HepG2 (cell line): ENCODE results near the gene NLGN2. TPM values are rescaled to one million over a fixed set of nuclear protein-coding genes. Genes with fewer than 3 reads are reported as not detected.
A peak's percentile ranks its signal among the peaks of the same experiment; 100 is the strongest.

Experiments
- ATAC-seq: fragments of 200-7000 bp; cut with Tn5 transposase; 3 replicates; pipeline ENCODE4 v1.9.1; 2020; ENCODE audit warnings: mild to moderate bottlenecking, moderate library complexity
- BruUV-seq: library from RNA; stranded (reverse); fragments of 400-500 nt; replicated peaks from 2 replicates; lab custom pipeline; 2021; lab: Mats Ljungman, UMichigan
- CTCF ChIA-PET: fragments of 300-600 bp; formaldehyde crosslinking; extraction: SDS; loops from one replicate; lab custom pipeline; 2021; ENCODE audit warnings: low total read pairs, inconsistent platforms, low intra/inter-chr PET ratio; lab: Yijun Ruan, JAX
- POLR2A ChIA-PET: fragments of 350-600 bp; sonication (Branson Sonifier 250); formaldehyde crosslinking; loops from one replicate; lab custom pipeline; 2020; ENCODE audit warnings: antibody characterized with exemption, inconsistent platforms; lab: Yijun Ruan, JAX
- DNase-seq: peaks from one replicate; pipeline ENCODE4 v3.0.0-alpha.2; 2015; ENCODE audit warnings: low spot score
- FAIRE-seq: peaks from 3 replicates; lab custom pipeline; 2011; peaks lifted over from hg19 to GRCh38; lab: Jason Lieb, UNC
- H2AFZ ChIP-seq: one replicate; pipeline ENCODE4 v1.6.1; 2011; ENCODE audit warnings: low read length, inconsistent platforms
- H3K27ac ChIP-seq: fragments of 300-600 bp; 3 replicates; pipeline ENCODE4 v1.8.0; 2011; ENCODE audit warnings: mixed run types, mild to moderate bottlenecking, mixed read lengths, low read length, inconsistent platforms; ENCODE audit not compliant: insufficient read depth; ENCODE audit errors: extremely low read length
- H3K27me3 ChIP-seq, 2 experiments: fragments of 200-600 bp in 1 of 2; 2 replicates in 1 of 2; 3 replicates in 1 of 2; pipeline versions ENCODE4 v1.6.0 to v1.8.0; 2011; ENCODE audit warnings: low read length in 2 of 2, mild to moderate bottlenecking in 2 of 2, moderate library complexity in 2 of 2, inconsistent platforms in 1 of 2; ENCODE audit not compliant: insufficient read depth in 2 of 2, control insufficient read depth in 1 of 2
- H3K36me3 ChIP-seq, 2 experiments: fragments of 200-600 bp in 1 of 2; replicated peaks in 1 of 2; 2 replicates in 1 of 2; 3 replicates in 1 of 2; pipeline versions ENCODE4 v1.5.1 to v1.8.0; 2011; ENCODE audit warnings: low read length in 2 of 2, inconsistent platforms in 1 of 2; ENCODE audit not compliant: insufficient read depth in 2 of 2, control insufficient read depth in 1 of 2
- H3K4me1 ChIP-seq: 2 replicates; pipeline ENCODE4 v1.5.1; 2012; ENCODE audit warnings: low read length, inconsistent platforms; ENCODE audit not compliant: insufficient read depth
- H3K4me2 ChIP-seq: 2 replicates; pipeline ENCODE4 v1.6.0; 2011; ENCODE audit warnings: low read depth, low read length, inconsistent platforms
- H3K4me3 ChIP-seq, 3 experiments: fragments of 200-600 bp in 1 of 3; sonication (generic), shearing (Covaris generic) in 1 of 3; replicated peaks in 1 of 3; 2 replicates each; pipeline ENCODE4 v1.5.1; 2011 to 2016; ENCODE audit warnings: low read length in 3 of 3, inconsistent platforms in 2 of 3, low read depth in 2 of 3, mild to moderate bottlenecking in 2 of 3, control low read depth in 1 of 3, mixed read lengths in 1 of 3; ENCODE audit not compliant: insufficient read depth in 1 of 3
- H3K79me2 ChIP-seq: one replicate; pipeline ENCODE4 v1.6.1; 2011; ENCODE audit warnings: low read length, inconsistent platforms; ENCODE audit not compliant: insufficient read depth
- H3K9ac ChIP-seq: 2 replicates; pipeline ENCODE4 v1.6.0; 2011; ENCODE audit warnings: mild to moderate bottlenecking, low read depth, low read length, inconsistent platforms; ENCODE audit not compliant: insufficient read depth
- H3K9me3 ChIP-seq: 2 replicates; pipeline ENCODE4 v1.5.1; 2012; ENCODE audit warnings: mild to moderate bottlenecking, low read length
- H4K20me1 ChIP-seq: 2 replicates; pipeline ENCODE4 v1.6.0; 2011; ENCODE audit warnings: inconsistent platforms, mild to moderate bottlenecking, low read length, moderate library complexity; ENCODE audit not compliant: insufficient read depth
- CSRNP1 ChIP-seq: sonication (generic); formaldehyde crosslinking; IDR thresholded peaks from 2 replicates; pipeline ENCODE4 v1.8.1; 2023; ENCODE audit warnings: mild to moderate bottlenecking, missing genetic modification reagents
- FOXK2 ChIP-seq: fragments of 450-650 bp; IDR thresholded peaks from 2 replicates; pipeline ENCODE4 v1.6.1; 2016
- GMEB1 ChIP-seq: sonication (generic); formaldehyde crosslinking; IDR thresholded peaks from 2 replicates; pipeline ENCODE4 v1.5.1; 2020; ENCODE audit warnings: missing genetic modification reagents, mild to moderate bottlenecking, borderline replicate concordance
- HDAC2 ChIP-seq: sonication (generic); formaldehyde crosslinking; IDR thresholded peaks from 2 replicates; pipeline ENCODE4 v1.4.0; 2020; ENCODE audit warnings: missing genetic modification reagents
- KDM2A ChIP-seq: sonication (generic); formaldehyde crosslinking; IDR thresholded peaks from 2 replicates; pipeline ENCODE4 v1.4.0; 2020; ENCODE audit warnings: low read depth, missing genetic modification reagents, borderline replicate concordance
- TMF1 ChIP-seq: sonication (generic); formaldehyde crosslinking; IDR thresholded peaks from 2 replicates; pipeline ENCODE4 v1.8.1; 2022; ENCODE audit warnings: low read depth, missing genetic modification reagents
- ZBTB33 ChIP-seq: sonication (generic); formaldehyde crosslinking; IDR thresholded peaks from 2 replicates; pipeline ENCODE4 v1.4.0; 2020; ENCODE audit warnings: missing genetic modification reagents
- ZBTB37 ChIP-seq: sonication (generic); formaldehyde crosslinking; IDR thresholded peaks from 2 replicates; pipeline ENCODE4 v1.4.0; 2020; ENCODE audit warnings: mild to moderate bottlenecking, missing genetic modification reagents
- ZNF556 ChIP-seq: sonication (generic); formaldehyde crosslinking; IDR thresholded peaks from 2 replicates; pipeline ENCODE4 v1.4.0; 2020; ENCODE audit warnings: mild to moderate bottlenecking, missing genetic modification reagents, borderline replicate concordance
- ZSCAN20 ChIP-seq: sonication (generic); formaldehyde crosslinking; IDR thresholded peaks from 2 replicates; pipeline ENCODE4 v1.4.0; 2020; ENCODE audit warnings: missing genetic modification reagents, mild to moderate bottlenecking, borderline replicate concordance
- ZZZ3 ChIP-seq: sonication (generic); formaldehyde crosslinking; IDR thresholded peaks from 2 replicates; pipeline ENCODE4 v1.4.0; 2020; ENCODE audit warnings: missing genetic modification reagents, mild to moderate bottlenecking, borderline replicate concordance
- WGBS: methylation state at CpG from one replicate; pipeline ENCODE4 v1.1.6; 2017; ENCODE audit warnings: low lambda C conversion rate; 5-methylcytosine and 5-hydroxymethylcytosine counted together
- in situ Hi-C: cut with HindIII; loops from 2 replicates; pipeline ENCODE4 v1.10.0; 2017; ENCODE audit warnings: low pct_unique_long_range_greater_than_20kb; ENCODE audit not compliant: extremely low pct_ligation_motif_present
- intact Hi-C: fragments of 100-400 bp; cut with micrococcal nuclease; formaldehyde crosslinking; loops from one replicate; pipeline ENCODE4 v1.10.0; 2022; ENCODE audit not compliant: unreplicated experiment
- polyA plus RNA-seq, 8 experiments: library from polyadenylated mRNA; depleted of rRNA in 3 of 8; stranded (reverse) in 7 of 8; unstranded in 1 of 8; fragments of >200 nt; fragmentation: Illumina TruSeq in 4 of 8; extraction: Trizol in 4 of 8; gene quantifications; 2 replicates each; pipeline versions ENCODE4 v1.2.1 to v1.2.3, GENCODE V29; 2011 to 2016; ENCODE audit warnings: low read depth in 4 of 8, missing spikeins in 1 of 8, mixed read lengths in 1 of 8; ENCODE audit not compliant: insufficient read depth in 1 of 8
- total RNA-seq, 5 experiments: library from RNA; depleted of rRNA; stranded (reverse); fragments of >200 nt; fragmentation: Illumina TruSeq; extraction: Trizol; gene quantifications; 2 replicates each; pipeline ENCODE4 v1.2.3, GENCODE V29; 2016; ENCODE audit warnings: low read depth in 1 of 5
- TF ChIP-seq, protein P1 (sequence below): sonication (generic); formaldehyde crosslinking; IDR thresholded peaks from 2 replicates; pipeline ENCODE4 v1.5.0; 2020; ENCODE audit warnings: mild to moderate bottlenecking, missing genetic modification reagents

The NLGN2 gene
- total and polyA plus RNA-seq, 2 of the 13 experiments (the other 11 are each of a cell fraction or from before 2014, with no cell fraction given), result 1.9 to 11.0 TPM

- peak; percentile 77 for TF ChIP-seq CSRNP1 (CRISPR knock-in tag)
- 0 out of 2 replicates have a peak, but pooled peaks have one; percentile 21 for TF ChIP-seq ZNF556 (CRISPR knock-in tag)
- 0 out of 2 replicates have a peak, but pooled peaks have one; percentile 50 for TF ChIP-seq ZZZ3 (CRISPR knock-in tag)
- 0 out of 2 replicates have a peak, but pooled peaks have one; percentile 8 for TF ChIP-seq TMF1 (CRISPR knock-in tag)
- peak; percentile 71 for TF ChIP-seq ZBTB33 (CRISPR knock-in tag)
- TF ChIP-seq FOXK2, result peak; percentile 54; the same call in 1 of the 2 replicates
- peak; percentile 66 for TF ChIP-seq KDM2A (CRISPR knock-in tag)
- TF ChIP-seq, all 625 proteins: peak for 40
These were observed 32.6 kb downstream of the NLGN2 start (continued) for GRCh38 chr17:7440113-7440833.

DNA sequence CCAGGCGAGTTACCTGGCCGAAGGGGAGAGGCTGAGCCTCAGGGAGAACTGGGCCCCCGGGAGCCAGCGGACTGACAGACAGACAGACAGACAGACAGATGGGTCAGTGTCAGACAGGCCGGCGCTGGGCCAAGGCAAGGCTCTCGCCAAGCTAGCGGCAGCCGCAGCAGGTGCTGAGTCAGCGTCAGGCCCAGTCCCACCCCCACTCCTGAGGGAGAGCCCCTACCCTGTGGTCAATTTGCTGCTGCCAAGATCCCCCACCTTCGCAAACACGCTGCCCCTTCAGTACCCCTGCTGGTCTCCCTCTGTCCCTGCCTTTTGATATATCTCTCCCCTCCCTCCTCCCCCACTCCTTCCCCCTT, 33.2 kb downstream of the NLGN2 start:
- FAIRE-seq (no peak), ATAC-seq (no peak)
- no TSS peak for BruUV-seq
- TF ChIP-seq, protein P1, sequence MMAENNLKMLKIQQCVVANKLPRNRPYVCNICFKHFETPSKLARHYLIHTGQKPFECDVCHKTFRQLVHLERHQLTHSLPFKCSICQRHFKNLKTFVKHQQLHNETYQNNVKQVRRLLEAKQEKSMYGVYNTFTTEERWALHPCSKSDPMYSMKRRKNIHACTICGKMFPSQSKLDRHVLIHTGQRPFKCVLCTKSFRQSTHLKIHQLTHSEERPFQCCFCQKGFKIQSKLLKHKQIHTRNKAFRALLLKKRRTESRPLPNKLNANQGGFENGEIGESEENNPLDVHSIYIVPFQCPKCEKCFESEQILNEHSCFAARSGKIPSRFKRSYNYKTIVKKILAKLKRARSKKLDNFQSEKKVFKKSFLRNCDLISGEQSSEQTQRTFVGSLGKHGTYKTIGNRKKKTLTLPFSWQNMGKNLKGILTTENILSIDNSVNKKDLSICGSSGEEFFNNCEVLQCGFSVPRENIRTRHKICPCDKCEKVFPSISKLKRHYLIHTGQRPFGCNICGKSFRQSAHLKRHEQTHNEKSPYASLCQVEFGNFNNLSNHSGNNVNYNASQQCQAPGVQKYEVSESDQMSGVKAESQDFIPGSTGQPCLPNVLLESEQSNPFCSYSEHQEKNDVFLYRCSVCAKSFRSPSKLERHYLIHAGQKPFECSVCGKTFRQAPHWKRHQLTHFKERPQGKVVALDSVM (CRISPR knock-in tag), result no peak
- no peak for TF ChIP-seq ZBTB37
- no peak for TF ChIP-seq GMEB1 (CRISPR knock-in tag)
- no peak for TF ChIP-seq ZSCAN20 (CRISPR knock-in tag)
- TF ChIP-seq HDAC2 (CRISPR knock-in tag), result no peak

More for the DNA sequence above, 33.2 kb downstream of the NLGN2 start:
- Histone ChIP-seq H3K9ac (peak overlapping the region; percentile 68; the same call in 1 of the 2 replicates), H3K79me2 (no peaks in the 10 kb centered on the region), H3K4me1 (peaks cover 60% of the 10 kb centered on the region), H3K9me3 (no peaks in the 10 kb centered on the region), H4K20me1 (no peaks in the 10 kb centered on the region), H3K4me3 (peak overlapping the region; percentile 60 to 80 (median 73)), H3K36me3 (no peaks in the 10 kb centered on the region), H3K27me3 (peaks cover 6 to 27% of the 10 kb centered on the region in 2 experiments; a peak in 4 of 5 replicates), H2AFZ (no peak overlapping the region), H3K4me2 (peak overlapping the region; percentile 94), H3K27ac (no peak overlapping the region)
- 13% methylated on average over 3 of the region's 12 CpGs for WGBS
- DNase-seq, result no peak
- in situ Hi-C loops (no loop called here), intact Hi-C loops (no loop called here)
- ChIA-PET POLR2A (interaction anchor here (0.7 to 2.8 kb wide), 6 partner anchors 35 to 46 kb away, joined by 3 to 21 read pairs (median 6); partner anchors contain the start of genes PLSCR3, TMEM256 and ZBTB4), CTCF (interaction anchor here (0.6 kb wide), 1 partner anchor 120 kb away, joined by 3 read pairs; no protein-coding TSS in a partner anchor)
